Epidermal melanocyte (primary cell): ENCODE results near the gene C2CD4C.
"Not testable (repeated sequence)": the region's sequence is repeated elsewhere in the genome, so short reads cannot be mapped to it uniquely, and the experiment has no call there.

Experiments used
- DNase-seq: peaks from one replicate; pipeline ENCODE4 v3.0.0; 2011; ENCODE audit warnings: low spot score; ENCODE audit not compliant: insufficient read length

C2CD4C gene

GRCh38 chr19:408902-409515, at the start of gene C2CD4C:
Gene C2CD4C, minus strand, starts transcription at chr19:409147. Its CDS starts 786 bp downstream, at chr19:408361.
- no peak for DNase-seq

GRCh38 chr19:458091-459042, 49.4 kb upstream of the C2CD4C start:
- no peak for DNase-seq

GRCh38 chr19:457636-458035, 48.7 kb upstream of the C2CD4C start:
- no peak for DNase-seq

GRCh38 chr19:456547-457110, 47.7 kb upstream of the C2CD4C start:
- peak; percentile 12 for DNase-seq

- no peak for DNase-seq
Observed at GRCh38 chr19:455851-456546, 47.1 kb upstream of the C2CD4C start.

GRCh38 chr19:455031-455705, 46.2 kb upstream of the C2CD4C start:
- DNase-seq, result no peak

- DNase-seq, result no peak
Observed at GRCh38 chr19:453606-454005, 44.7 kb upstream of the C2CD4C start.

GRCh38 chr19:452829-453228, 43.9 kb upstream of the C2CD4C start:
- DNase-seq, result no peak

GRCh38 chr19:450912-451481, 42.0 kb upstream of the C2CD4C start:
- DNase-seq, result not testable (repeated sequence)

GRCh38 chr19:449916-450315, 41.0 kb upstream of the C2CD4C start:
- no peak for DNase-seq

GRCh38 chr19:447816-448560, 39.0 kb upstream of the C2CD4C start:
- peak; percentile 23 for DNase-seq

GRCh38 chr19:447064-447426, 38.1 kb upstream of the C2CD4C start:
- no peak for DNase-seq

- peak; percentile 15 for DNase-seq
Observed at GRCh38 chr19:444677-445210, 35.8 kb upstream of the C2CD4C start.

- DNase-seq, result no peak
Observed at GRCh38 chr19:443005-443404, 34.1 kb upstream of the C2CD4C start.

- no peak for DNase-seq
Observed at GRCh38 chr19:442085-442484, 33.1 kb upstream of the C2CD4C start.

GRCh38 chr19:441213-441836, 32.4 kb upstream of the C2CD4C start:
- no peak for DNase-seq

- no peak for DNase-seq
Observed at GRCh38 chr19:440391-441212, 31.7 kb upstream of the C2CD4C start.

- DNase-seq, result no peak
Observed at GRCh38 chr19:439167-439900, 30.4 kb upstream of the C2CD4C start.
